ENCODE results near the gene AKAP13. TPM values are rescaled to one million over a fixed set of nuclear protein-coding genes. Genes with fewer than 3 reads are reported as not detected.
"Not testable (repeated sequence)": the region's sequence is repeated elsewhere in the genome, so short reads cannot be mapped to it uniquely, and the experiment has no call there.

The AKAP13 gene
- total and polyA plus RNA-seq, 2 experiments from 2014 or later = 53.1 to 108 TPM

- no peak for TF ChIP-seq CTCF (IDR thresholded peaks at IDR 0.05; ENCODE audit: low read depth, low read length)
- Histone ChIP-seq H3K27me3 (no peaks in the 10 kb centered on the region), H3K27ac (no peak overlapping the region), H3K4me1 (ENCODE audit: low read depth) (peaks cover 36% of the 10 kb centered on the region), H3K4me3 (no peak overlapping the region), H3K9me3 (ENCODE audit: low read depth) (no peaks in the 10 kb centered on the region), H3K36me3 (peaks cover 10% of the 10 kb centered on the region)
- peak in 1 of 2 donors; percentile 82 for DNase-seq (ENCODE audit: low read depth in 1 of 2, low spot score in 1 of 2)
These were observed 203.6 kb downstream of the AKAP13 start for GRCh38 chr15:85583923-85584390.

GRCh38 chr15:85584872-85585271, 204.5 kb downstream of the AKAP13 start:
- no peaks in the 10 kb centered on the region for H3K27me3 ChIP-seq
- no peak overlapping the region for H3K27ac ChIP-seq
- no peak for DNase-seq (ENCODE audit: low read depth in 1 of 2, low spot score in 1 of 2)
- H3K4me1 ChIP-seq (ENCODE audit: low read depth) = peaks cover 45% of the 10 kb centered on the region
- no peak overlapping the region for H3K4me3 ChIP-seq
- no peaks in the 10 kb centered on the region for H3K9me3 ChIP-seq (ENCODE audit: low read depth)
- no peak for TF ChIP-seq CTCF (IDR thresholded peaks at IDR 0.05; ENCODE audit: low read depth, low read length)
- peaks cover 10% of the 10 kb centered on the region for H3K36me3 ChIP-seq

- H3K36me3 ChIP-seq; DNase-seq (ENCODE audit: low read depth in 1 of 2, low spot score in 1 of 2); H3K4me3 ChIP-seq; H3K27me3 ChIP-seq; H3K27ac ChIP-seq; H3K9me3 ChIP-seq (ENCODE audit: low read depth): not testable (repeated sequence)
- peaks cover 49% of the 10 kb centered on the region for H3K4me1 ChIP-seq (ENCODE audit: low read depth)
These were observed 205.8 kb downstream of the AKAP13 start for GRCh38 chr15:85586196-85586595.

- Histone ChIP-seq H3K36me3 (no peaks in the 10 kb centered on the region), H3K27ac (peak overlapping the region; percentile 51), H3K27me3 (no peaks in the 10 kb centered on the region), H3K4me1 (ENCODE audit: low read depth) (peaks cover 48% of the 10 kb centered on the region), H3K9me3 (ENCODE audit: low read depth) (no peaks in the 10 kb centered on the region), H3K4me3 (no peak overlapping the region)
- TF ChIP-seq CTCF (IDR thresholded peaks at IDR 0.05; ENCODE audit: low read depth, low read length) = no peak
- DNase-seq (ENCODE audit: low read depth in 1 of 2, low spot score in 1 of 2) = peak in 1 of 2 donors; percentile 63
These were observed 207.5 kb downstream of the AKAP13 start for GRCh38 chr15:85587707-85588411.

- H3K9me3 ChIP-seq (ENCODE audit: low read depth) = no peaks in the 10 kb centered on the region
- H3K27me3 ChIP-seq = no peaks in the 10 kb centered on the region
- H3K36me3 ChIP-seq = no peaks in the 10 kb centered on the region
- H3K27ac ChIP-seq = peak overlapping the region; percentile 51
- no peak overlapping the region for H3K4me3 ChIP-seq
- peak; percentile 37 to 93 for DNase-seq (ENCODE audit: low read depth in 1 of 2, low spot score in 1 of 2)
- no peak for TF ChIP-seq CTCF (IDR thresholded peaks at IDR 0.05; ENCODE audit: low read depth, low read length)
- peaks cover 39% of the 10 kb centered on the region for H3K4me1 ChIP-seq (ENCODE audit: low read depth)
These were observed 208.3 kb downstream of the AKAP13 start for GRCh38 chr15:85588677-85589076.

GRCh38 chr15:85589851-85590250, 209.4 kb downstream of the AKAP13 start:
- Histone ChIP-seq H3K4me3 (no peak overlapping the region), H3K36me3 (no peaks in the 10 kb centered on the region), H3K27ac (peak overlapping the region; percentile 61), H3K9me3 (ENCODE audit: low read depth) (no peaks in the 10 kb centered on the region), H3K4me1 (ENCODE audit: low read depth) (peaks cover 34% of the 10 kb centered on the region), H3K27me3 (no peaks in the 10 kb centered on the region)
- no peak for TF ChIP-seq CTCF (IDR thresholded peaks at IDR 0.05; ENCODE audit: low read depth, low read length)
- peak in 1 of 2 donors; percentile 63 for DNase-seq (ENCODE audit: low read depth in 1 of 2, low spot score in 1 of 2)
